SK-N-MC (cell line): ENCODE measurements around the gene HCN3.

Experiments used
- EZH2 ChIP-seq: fragments of 200-600 bp; sonication (generic); IDR thresholded peaks from one replicate; pipeline ENCODE4 v1.6.1; 2017; ENCODE audit warnings: antibody characterized with exemption
- FOXP2 ChIP-seq: optimal IDR thresholded peaks from 2 replicates; pipeline ENCODE3; 2011; ENCODE audit warnings: mild to moderate bottlenecking, moderate library complexity; ENCODE audit not compliant: insufficient read depth; ENCODE audit errors: extremely low read length, control extremely low read depth
- POLR2AphosphoS5 ChIP-seq: IDR thresholded peaks from 2 replicates; pipeline ENCODE4 v1.6.1; 2012; ENCODE audit warnings: mild to moderate bottlenecking, low read depth, low read length, borderline replicate concordance

DNA sequence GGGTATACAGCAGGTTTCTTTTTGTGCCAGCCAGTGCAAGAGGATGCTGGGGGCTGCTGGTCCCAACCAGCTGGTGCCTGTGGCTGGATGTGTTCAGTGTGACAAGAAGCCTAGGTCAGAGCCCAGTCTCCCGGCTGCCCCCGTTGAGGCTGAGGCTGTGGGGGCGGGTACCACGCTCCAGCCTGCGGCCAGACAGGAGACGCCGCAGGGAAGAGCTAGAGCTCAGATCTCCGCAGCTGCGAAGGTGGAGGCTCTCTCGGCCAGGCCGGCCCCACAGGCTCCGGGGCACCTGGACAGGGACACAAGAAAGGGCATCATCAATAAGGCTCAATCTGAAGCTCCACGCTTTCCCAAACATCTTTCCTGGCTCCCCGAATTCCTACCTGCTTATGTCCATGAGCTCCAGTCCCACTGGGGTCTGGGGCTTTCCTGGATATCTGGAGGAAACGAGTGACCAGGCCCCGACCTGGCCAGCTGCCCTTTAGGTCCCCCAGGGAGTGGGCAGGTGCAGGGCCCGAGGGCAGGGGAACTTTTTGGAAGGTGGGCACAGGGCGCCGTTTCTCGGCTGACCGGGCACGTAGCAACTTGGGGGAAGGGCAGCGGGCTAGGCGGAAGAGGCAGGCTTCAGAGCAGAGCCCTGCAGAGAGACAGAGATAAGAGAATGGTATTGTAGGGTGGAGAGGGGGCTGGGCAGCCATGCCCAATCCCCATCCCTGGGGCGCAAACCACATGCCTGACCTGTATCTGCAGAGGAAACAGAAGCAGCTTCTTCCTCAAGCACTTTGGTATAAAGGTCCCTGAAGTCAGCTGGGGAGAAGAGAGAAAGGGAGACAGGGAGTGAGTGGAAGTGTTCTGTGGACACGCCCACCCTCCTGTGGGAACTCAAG is 29.4 kb upstream of the HCN3 start:
- no peak for TF ChIP-seq EZH2
- no peak for TF ChIP-seq POLR2AphosphoS5
- TF ChIP-seq FOXP2 = no peak
